CD4-positive, alpha-beta T cell treated with Interleukin-15 for 1 hour (primary cell): ENCODE measurements around the gene MRTFB.

ENCODE experiments used
- DNase-seq: peaks from one replicate; pipeline ENCODE4 v3.0.0-alpha.2; 2020

MRTFB gene

DNA sequence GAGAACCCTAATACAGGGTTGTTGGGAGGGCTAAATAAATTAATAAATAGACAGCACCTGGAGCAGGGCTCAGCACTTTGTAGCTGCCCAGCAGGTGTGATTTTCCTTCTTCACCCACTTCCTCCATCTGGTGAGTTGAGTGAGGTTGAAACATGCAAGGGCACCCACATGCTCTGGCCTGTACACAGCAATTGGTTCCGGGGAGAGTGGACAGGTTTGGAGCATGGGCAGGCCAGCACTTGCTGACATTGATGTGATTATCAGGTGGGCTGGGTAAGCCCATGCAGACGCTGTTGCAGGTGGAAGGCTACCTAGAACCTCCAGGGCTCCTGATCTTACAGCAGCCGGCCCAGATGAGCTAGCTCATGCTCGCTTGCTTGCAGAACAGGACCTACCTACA lies 1.3 kb upstream of the MRTFB start:
- no peak for DNase-seq

DNA sequence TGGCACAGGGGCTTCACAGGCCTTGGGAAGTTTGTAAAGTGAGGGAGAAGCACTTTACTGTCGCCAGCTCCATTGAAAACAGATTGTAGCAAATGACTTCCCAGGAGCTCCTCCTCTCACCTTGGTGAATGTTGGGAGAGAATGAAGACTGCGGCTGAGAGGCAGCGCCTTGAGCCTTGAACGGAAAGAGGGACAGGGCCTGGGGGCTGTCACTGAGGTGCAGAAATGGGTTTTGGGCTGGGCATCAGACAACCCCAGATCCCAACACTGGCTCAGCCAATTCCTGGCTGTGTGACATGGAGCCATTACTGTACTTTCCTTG lies 603 bp upstream of the MRTFB start:
- no peak for DNase-seq

DNA sequence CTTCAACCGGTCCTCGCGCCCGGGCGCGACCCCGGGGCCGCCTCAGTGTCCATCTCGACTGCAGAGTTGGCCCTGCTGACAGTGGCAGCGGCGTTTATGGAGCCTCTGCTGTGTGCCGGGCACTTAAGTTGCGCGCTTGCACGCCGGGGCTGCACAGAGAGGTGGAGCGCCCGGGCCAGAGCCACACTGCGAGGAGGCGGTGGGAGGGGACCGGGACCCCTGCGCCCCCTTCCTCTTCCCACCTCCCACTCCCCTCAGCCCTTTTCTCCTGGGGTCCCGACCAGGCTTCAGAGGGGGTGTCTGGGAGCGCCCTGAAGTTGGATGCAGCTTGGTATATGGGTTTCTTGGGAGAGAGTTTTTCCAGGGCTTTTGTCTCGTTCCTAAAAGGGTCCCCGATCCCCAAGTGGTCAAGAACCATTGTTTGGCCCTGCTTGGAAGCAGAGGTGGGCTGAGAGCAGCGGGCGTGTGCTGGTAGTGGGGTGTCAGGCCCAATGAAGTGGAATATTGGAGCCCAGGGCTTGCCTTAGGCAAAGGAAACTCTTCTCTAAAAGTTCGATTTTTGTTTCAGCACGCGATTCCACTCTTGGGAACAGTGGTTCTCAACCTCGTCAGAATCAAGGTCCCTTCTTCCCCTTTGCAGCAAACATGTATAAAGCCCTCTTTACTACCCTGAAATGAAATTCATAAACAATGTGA lies 605 bp downstream of the MRTFB start:
- no peak for DNase-seq

- DNase-seq = no peak
Measured at GRCh38 chr16:14072360-14072759, 1.2 kb downstream of the MRTFB start.

DNA sequence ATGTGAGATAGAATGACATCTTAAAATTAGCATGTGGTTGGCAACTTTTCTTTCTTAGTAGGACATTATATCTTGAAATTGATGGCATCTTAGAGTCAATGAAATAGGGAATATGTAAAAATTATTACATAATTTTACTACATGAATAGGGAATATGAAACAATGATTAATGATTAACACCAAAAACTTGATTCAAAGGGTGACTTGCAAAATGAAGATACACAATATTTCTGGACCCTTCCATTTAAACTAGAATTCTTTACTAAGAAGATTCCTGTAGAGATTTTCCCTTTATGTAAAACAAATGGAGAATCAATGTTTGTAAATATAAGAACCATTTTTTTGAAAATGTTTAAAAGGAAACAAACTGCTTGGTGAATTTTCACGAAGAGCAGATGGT lies 3.4 kb downstream of the MRTFB start:
- no peak for DNase-seq

GRCh38 chr16:14077918-14078317 lies 6.8 kb downstream of the MRTFB start:
- no peak for DNase-seq

DNA sequence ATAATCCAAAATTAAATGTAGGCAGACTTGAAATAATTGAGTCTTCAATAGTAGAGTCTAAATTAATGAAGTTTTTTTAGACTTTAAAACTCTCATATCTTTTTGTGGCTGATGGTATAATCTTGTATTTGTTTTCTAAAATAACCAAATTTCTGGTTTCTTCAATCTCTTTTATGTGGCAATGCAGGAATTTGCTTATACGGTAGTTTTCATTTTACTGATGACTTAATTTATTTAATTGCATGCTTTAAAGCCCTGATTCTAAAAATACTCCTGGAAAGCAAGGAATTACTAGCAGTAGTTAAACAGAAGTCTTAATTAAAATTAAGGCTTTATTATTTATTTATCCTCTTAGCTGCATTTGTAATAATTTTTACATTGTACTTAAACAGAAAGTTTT lies 15.4 kb downstream of the MRTFB start:
- no peak for DNase-seq

DNA sequence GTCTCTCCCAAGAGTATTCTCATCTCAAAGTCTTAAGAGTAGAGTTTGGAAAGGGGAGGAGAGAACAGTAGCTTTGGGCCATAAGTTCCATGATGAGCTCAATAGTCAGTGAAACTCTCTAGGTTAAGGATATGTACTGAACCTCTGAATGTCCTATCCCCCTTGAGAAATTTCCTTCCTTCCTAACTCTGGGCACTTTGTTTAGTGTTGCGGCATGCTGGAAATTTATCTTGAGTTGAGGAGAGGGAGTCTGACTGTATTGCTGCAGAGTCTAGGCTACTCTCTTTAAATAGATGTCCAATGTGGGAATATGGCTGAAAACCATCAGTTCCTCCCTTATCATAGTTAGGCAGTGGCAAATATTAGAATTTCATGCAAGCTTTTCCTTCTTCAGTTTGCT lies 16.1 kb downstream of the MRTFB start:
- no peak for DNase-seq

GRCh38 chr16:14087590-14088154 lies 16.6 kb downstream of the MRTFB start:
- no peak for DNase-seq

GRCh38 chr16:14088155-14088753 lies 17.1 kb downstream of the MRTFB start:
- no peak for DNase-seq

DNA sequence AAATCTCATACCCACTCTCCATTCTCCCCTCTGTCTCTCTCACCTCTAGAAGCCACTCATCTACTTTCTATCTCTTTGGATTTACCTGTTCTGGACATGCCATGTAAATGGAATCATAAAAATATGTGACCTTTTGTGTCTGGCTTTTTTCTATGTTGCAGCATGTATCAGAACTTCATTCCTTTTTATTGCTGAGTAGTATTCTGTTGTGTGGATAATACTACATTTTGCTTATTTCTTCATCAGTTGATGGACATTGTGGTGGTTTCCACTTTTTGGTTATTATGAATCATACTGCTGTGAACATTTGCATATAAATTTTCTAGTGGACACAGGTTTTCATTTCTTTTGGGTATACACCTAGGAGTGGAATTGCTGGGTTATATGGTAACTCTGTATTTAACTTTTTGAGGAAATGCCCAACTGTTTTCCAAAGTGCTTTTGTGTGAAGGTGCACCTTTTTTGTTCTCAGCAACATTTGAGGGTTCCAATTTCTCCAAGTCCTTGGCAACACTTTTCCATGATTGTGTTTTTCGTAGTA lies 18.2 kb downstream of the MRTFB start:
- DNase-seq = no peak

DNA sequence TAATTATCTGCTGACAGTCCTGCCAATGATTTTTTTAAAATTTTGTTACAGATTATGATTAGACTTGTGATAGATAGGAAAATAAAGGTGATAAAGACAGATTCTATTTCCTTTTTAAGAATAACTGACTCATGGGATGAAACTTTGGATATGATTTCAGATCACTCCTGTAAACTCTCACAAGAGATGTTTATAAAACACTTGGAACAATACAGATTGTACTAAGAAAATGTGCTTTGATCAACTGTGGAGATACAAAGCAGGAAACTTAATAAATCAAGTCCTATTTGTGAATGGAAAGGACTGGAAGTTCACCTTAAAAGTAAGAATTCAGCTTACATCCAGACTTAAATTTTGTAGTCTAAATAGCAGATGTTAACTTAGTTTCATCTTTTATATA lies 21.4 kb downstream of the MRTFB start:
- no peak for DNase-seq

- DNase-seq = no peak
Measured at GRCh38 chr16:14095883-14096551, 24.9 kb downstream of the MRTFB start.

DNA sequence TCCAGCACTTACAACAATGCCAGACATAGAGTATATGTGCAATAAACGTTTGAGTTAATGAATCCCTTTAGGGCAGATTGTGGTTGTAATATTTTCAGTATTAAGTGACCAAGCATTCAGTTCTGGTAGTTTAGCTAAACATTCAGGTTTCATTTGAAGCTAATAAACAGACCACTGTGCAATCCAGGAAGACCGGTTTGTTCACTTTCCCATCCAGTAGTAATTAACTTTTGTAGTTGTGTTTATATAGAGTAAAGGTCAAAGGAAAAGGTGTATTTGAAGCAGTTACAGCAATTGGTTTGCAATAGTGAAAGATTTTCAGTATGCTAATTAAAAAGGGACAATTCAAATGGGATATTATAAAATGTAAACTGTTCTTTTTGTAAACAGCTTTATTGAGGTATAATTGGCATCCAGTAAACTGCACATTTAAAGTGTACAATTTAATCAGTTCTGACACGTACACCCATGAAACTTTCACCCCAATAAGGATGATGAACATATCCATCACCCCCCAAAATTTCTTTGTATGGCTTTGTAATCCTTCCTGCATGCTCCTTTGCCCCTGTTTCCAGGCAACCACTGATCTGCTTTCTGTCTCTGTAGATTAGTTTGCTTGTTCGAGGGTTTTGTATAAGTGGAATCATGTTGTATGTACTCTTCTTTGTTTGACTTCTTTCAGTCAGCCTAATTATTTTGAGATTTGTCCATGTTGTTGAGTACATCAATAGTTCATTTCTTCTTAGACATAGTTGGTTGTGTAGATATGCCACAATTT lies 26.3 kb downstream of the MRTFB start:
- no peak for DNase-seq

GRCh38 chr16:14098081-14098480 lies 27.0 kb downstream of the MRTFB start:
- no peak for DNase-seq

- no peak for DNase-seq
Measured at GRCh38 chr16:14100825-14101224, 29.7 kb downstream of the MRTFB start.

- no peak for DNase-seq
Measured at GRCh38 chr16:14101415-14101814, 30.3 kb downstream of the MRTFB start.

- no peak for DNase-seq
Measured at GRCh38 chr16:14102925-14103720, 32.0 kb downstream of the MRTFB start.

- no peak for DNase-seq
Measured at GRCh38 chr16:14104066-14104465, 32.9 kb downstream of the MRTFB start.

DNA sequence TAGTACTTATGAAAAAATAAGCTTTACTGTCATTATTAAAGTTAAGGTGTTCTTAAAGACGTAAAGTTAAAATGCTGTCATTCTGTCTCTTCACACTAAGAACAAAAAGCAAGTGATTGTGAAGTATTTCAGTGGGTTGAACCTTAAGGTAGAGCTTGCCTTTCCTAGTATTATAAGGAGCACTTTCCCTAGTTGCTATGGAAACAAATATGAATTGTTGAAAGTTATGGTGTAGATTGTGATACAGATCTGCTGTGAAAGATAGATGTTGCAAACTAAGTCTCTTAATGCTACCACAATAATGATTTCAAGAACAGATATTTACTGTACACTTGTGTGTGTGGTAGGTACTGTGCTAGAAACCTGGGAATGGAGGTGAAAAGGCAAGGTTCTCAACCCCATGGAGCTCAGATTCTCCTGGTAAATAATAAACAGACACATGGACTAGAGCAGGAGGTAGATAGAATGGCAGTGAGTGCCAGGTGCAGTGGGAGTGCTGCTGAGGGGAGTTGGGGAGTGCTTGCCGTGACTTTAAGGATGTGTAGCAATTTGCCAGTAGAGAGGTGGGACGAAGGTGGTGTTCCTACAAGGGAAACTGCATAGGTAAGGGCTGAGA lies 34.7 kb downstream of the MRTFB start:
- DNase-seq = no peak

DNA sequence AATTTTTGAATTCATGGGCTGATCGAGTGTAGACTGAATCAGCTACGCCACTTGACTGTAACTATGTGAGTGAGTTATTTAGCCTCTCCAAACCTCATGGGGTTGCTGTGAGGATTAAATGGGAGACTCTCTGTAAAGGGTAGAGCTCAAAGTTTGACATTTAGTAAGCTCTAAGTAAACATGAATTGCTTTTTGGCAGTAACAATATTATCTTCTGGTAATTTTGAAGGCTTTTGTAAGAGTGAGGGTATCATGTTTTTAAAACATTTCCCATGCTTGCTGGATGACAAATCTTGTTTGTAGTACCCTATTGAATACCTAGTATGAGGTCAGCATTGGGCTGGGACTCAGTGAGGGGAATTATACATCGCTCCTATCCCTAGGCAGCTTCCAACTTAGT lies 35.3 kb downstream of the MRTFB start:
- DNase-seq = no peak

DNA sequence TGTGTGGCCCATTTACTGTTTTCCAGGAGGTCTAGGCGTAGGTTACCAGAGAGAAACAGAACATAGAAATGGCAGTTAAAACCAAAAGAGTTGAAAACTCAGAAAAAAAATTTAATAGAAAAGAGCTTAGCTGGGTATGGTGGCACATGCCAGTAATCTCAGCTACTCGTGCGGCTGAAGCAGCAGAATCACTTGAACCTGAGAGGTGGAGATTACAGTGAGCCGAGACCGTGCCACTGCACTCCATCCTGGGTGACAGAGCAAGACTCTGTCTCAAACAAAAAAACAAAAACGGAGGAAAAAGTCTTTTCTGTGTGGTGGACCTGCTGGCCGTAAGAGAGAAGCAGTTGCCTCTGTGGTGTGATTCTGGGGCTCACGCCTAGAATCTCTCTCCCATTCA lies 35.8 kb downstream of the MRTFB start:
- no peak for DNase-seq
